ENCODE measurements around the gene ETV6. TPM values are rescaled to one million over a fixed set of nuclear protein-coding genes. Genes with fewer than 3 reads are reported as not detected.

Gene ETV6
- total and polyA plus RNA-seq, 9 of the 15 experiments (the other 6 are each of a cell fraction or from before 2014, with no cell fraction given): 0.81 to 12.7 (median 4.1) TPM

- Histone ChIP-seq H3K4me2 (ENCODE audit: insufficient read depth, low read length) (no peak overlapping the region), H3K27ac (ENCODE audit: extremely low read depth, low read depth, low read length) (no peak overlapping the region), H3K9me1 (ENCODE audit: control insufficient read depth, insufficient read depth, low read length) (no peaks in the 10 kb centered on the region), H3K9me3 (replicated peaks; ENCODE audit: control insufficient read depth, insufficient read depth, low read depth, low read length) (no peaks in the 10 kb centered on the region; the same call in 1 of the 2 replicates), H3K9ac (ENCODE audit: insufficient read depth in 1 of 2, low read depth in 2 of 2, low read length in 2 of 2) (no peak overlapping the region), H3K27me3 (ENCODE audit: control insufficient read depth in 2 of 2, insufficient read depth in 2 of 2, low read length in 2 of 2) (no peaks in the 10 kb centered on the region), H3K4me3 (no peak overlapping the region), H3K79me2 (ENCODE audit: control insufficient read depth, insufficient read depth, low read length) (no peaks in the 10 kb centered on the region), H3K36me3 (ENCODE audit: control insufficient read depth, insufficient read depth, low read length) (no peaks in the 10 kb centered on the region), H2AFZ (ENCODE audit: low read depth, low read length) (no peak overlapping the region), H4K20me1 (replicated peaks; ENCODE audit: control insufficient read depth, insufficient read depth, low read length) (no peaks in the 10 kb centered on the region), H3K4me1 (replicated peaks in 1 of 2; ENCODE audit: control insufficient read depth in 2 of 2, insufficient read depth in 2 of 2, low read length in 2 of 2) (no peaks in the 10 kb centered on the region)
- TF ChIP-seq ZNF12 (CRISPR knock-in tag; IDR thresholded peaks at IDR 0.05) (peak; percentile 79), MCM7 (IDR thresholded peaks at IDR 0.05) (no peak)
- DNase-seq (ENCODE audit: extremely low read depth in 1 of 4, low spot score in 3 of 4) (no peak), ATAC-seq (no peak), FAIRE-seq (no peak)
- 62% methylated on average over 7 of the region's 7 CpGs for WGBS (ENCODE audit: insufficient coverage, low coverage, missing lambda C conversion rate)
- intact Hi-C loops (cut with micrococcal nuclease): no loop called here
- in situ Hi-C loops (cut with MboI): no loop called here
- CTCF ChIA-PET (ENCODE audit: low intra/inter-chr PET ratio): no interaction called here
- no TSS peak for BruUV-seq (replicated peaks)
- POLR2A ChIA-PET: no interaction called here
Observed at GRCh38 chr12:11861864-11862600, 212.6 kb downstream of the ETV6 start.

GRCh38 chr12:11862798-11863197, 213.3 kb downstream of the ETV6 start:
- no peak for FAIRE-seq
- no peak overlapping the region for H3K4me3 ChIP-seq
- no peaks in the 10 kb centered on the region for H3K36me3 ChIP-seq (ENCODE audit: control insufficient read depth, insufficient read depth, low read length)
- H4K20me1 ChIP-seq (replicated peaks; ENCODE audit: control insufficient read depth, insufficient read depth, low read length): no peaks in the 10 kb centered on the region
- BruUV-seq (replicated peaks): no TSS peak
- no peak for ATAC-seq
- no peak overlapping the region for H2AFZ ChIP-seq (ENCODE audit: low read depth, low read length)
- no peaks in the 10 kb centered on the region for H3K79me2 ChIP-seq (ENCODE audit: control insufficient read depth, insufficient read depth, low read length)
- H3K4me1 ChIP-seq (replicated peaks in 1 of 2; ENCODE audit: control insufficient read depth in 2 of 2, insufficient read depth in 2 of 2, low read length in 2 of 2): no peaks in the 10 kb centered on the region
- in situ Hi-C loops (cut with MboI) (no loop called here), intact Hi-C loops (cut with micrococcal nuclease) (no loop called here)
- H3K9ac ChIP-seq (ENCODE audit: insufficient read depth in 1 of 2, low read depth in 2 of 2, low read length in 2 of 2): no peak overlapping the region
- POLR2A ChIA-PET: no interaction called here
- no peaks in the 10 kb centered on the region; the same call in 1 of the 2 replicates for H3K9me3 ChIP-seq (replicated peaks; ENCODE audit: control insufficient read depth, insufficient read depth, low read depth, low read length)
- no peaks in the 10 kb centered on the region for H3K9me1 ChIP-seq (ENCODE audit: control insufficient read depth, insufficient read depth, low read length)
- CTCF ChIA-PET (ENCODE audit: low intra/inter-chr PET ratio): no interaction called here
- H3K4me2 ChIP-seq (ENCODE audit: insufficient read depth, low read length): no peak overlapping the region
- WGBS (ENCODE audit: insufficient coverage, low coverage, missing lambda C conversion rate): 52% methylated on average over 5 of the region's 5 CpGs
- no peak overlapping the region for H3K27ac ChIP-seq (ENCODE audit: extremely low read depth, low read depth, low read length)
- no peaks in the 10 kb centered on the region for H3K27me3 ChIP-seq (ENCODE audit: control insufficient read depth in 2 of 2, insufficient read depth in 2 of 2, low read length in 2 of 2)
- DNase-seq (ENCODE audit: extremely low read depth in 1 of 4, low spot score in 3 of 4): no peak
- TF ChIP-seq ZNF184 (CRISPR knock-in tag; IDR thresholded peaks at IDR 0.05) (no peak), CCNT2 (IDR thresholded peaks at IDR 0.05; ENCODE audit: borderline replicate concordance, extremely low read depth, insufficient read length, low read depth, low read length) (no peak), MIER1 (IDR thresholded peaks at IDR 0.05; ENCODE audit: low read depth) (no peak), NFIC (IDR thresholded peaks at IDR 0.05) (no peak), ZSCAN29 (IDR thresholded peaks at IDR 0.05) (no peak), CHD2 (IDR thresholded peaks at IDR 0.05; ENCODE audit: low read depth, low read length) (no peak), ATF4 (CRISPR knock-in tag; IDR thresholded peaks at IDR 0.05) (no peak), HBP1 (CRISPR knock-in tag; IDR thresholded peaks at IDR 0.05) (no peak)
